ENCODE data around the gene AADACL2. TPM values are rescaled to one million over a fixed set of nuclear protein-coding genes. Genes with fewer than 3 reads are reported as not detected.
"Not testable (repeated sequence)": the region's sequence is repeated elsewhere in the genome, so short reads cannot be mapped to it uniquely, and the experiment has no call there.

The AADACL2 gene
- polyA plus RNA-seq, 1 experiment = not detected

GRCh38 chr3:151753846-151754245 is 20.1 kb downstream of the AADACL2 start:
- TF ChIP-seq, protein P1, sequence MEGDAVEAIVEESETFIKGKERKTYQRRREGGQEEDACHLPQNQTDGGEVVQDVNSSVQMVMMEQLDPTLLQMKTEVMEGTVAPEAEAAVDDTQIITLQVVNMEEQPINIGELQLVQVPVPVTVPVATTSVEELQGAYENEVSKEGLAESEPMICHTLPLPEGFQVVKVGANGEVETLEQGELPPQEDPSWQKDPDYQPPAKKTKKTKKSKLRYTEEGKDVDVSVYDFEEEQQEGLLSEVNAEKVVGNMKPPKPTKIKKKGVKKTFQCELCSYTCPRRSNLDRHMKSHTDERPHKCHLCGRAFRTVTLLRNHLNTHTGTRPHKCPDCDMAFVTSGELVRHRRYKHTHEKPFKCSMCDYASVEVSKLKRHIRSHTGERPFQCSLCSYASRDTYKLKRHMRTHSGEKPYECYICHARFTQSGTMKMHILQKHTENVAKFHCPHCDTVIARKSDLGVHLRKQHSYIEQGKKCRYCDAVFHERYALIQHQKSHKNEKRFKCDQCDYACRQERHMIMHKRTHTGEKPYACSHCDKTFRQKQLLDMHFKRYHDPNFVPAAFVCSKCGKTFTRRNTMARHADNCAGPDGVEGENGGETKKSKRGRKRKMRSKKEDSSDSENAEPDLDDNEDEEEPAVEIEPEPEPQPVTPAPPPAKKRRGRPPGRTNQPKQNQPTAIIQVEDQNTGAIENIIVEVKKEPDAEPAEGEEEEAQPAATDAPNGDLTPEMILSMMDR (IDR thresholded peaks at IDR 0.05; ENCODE audit: insufficient read depth, low read depth, low read length) = no peak
- H3K4me3 ChIP-seq (ENCODE audit: low read depth, low read length) = no peak overlapping the region
- CTCF ChIA-PET = no interaction called here

GRCh38 chr3:151761581-151761980 is 27.9 kb downstream of the AADACL2 start:
- Histone ChIP-seq H3K36me3 (ENCODE audit: control insufficient read depth, insufficient read depth, low read length) (no peaks in the 10 kb centered on the region), H3K27me3 (ENCODE audit: control insufficient read depth, insufficient read depth, low read length) (no peaks in the 10 kb centered on the region), H3K4me3 (ENCODE audit: low read depth, low read length) (no peak overlapping the region)
- no peak for DNase-seq (ENCODE audit: low read depth)
- TF ChIP-seq, protein P1 (IDR thresholded peaks at IDR 0.05; ENCODE audit: insufficient read depth, low read depth, low read length) = no peak
- CTCF ChIA-PET = interaction anchor here (1.0 kb wide), 1 partner anchor 24 kb away, joined by 3 read pairs; no protein-coding TSS in a partner anchor
- POLR2A ChIA-PET = interaction anchor here (0.7 kb wide), 1 partner anchor 196 kb away, joined by 3 read pairs; no protein-coding TSS in a partner anchor

More at GRCh38 chr3:151753846-151754245, 20.1 kb downstream of the AADACL2 start:
- Histone ChIP-seq H3K27me3 (ENCODE audit: control insufficient read depth, insufficient read depth, low read length) (no peaks in the 10 kb centered on the region), H3K36me3 (ENCODE audit: control insufficient read depth, insufficient read depth, low read length) (no peaks in the 10 kb centered on the region)
- DNase-seq (ENCODE audit: low read depth) = no peak
- POLR2A ChIA-PET = no interaction called here

- H3K4me3 ChIP-seq (ENCODE audit: low read depth, low read length); H3K27me3 ChIP-seq (ENCODE audit: control insufficient read depth, insufficient read depth, low read length); DNase-seq (ENCODE audit: low read depth); H3K36me3 ChIP-seq (ENCODE audit: control insufficient read depth, insufficient read depth, low read length); POLR2A ChIA-PET: not testable (repeated sequence)
- CTCF ChIA-PET = interaction anchor here (0.5 kb wide), 1 partner anchor 965 kb away, joined by 3 read pairs; no protein-coding TSS in a partner anchor
Measured at GRCh38 chr3:151764699-151765098, 31.0 kb downstream of the AADACL2 start.

DNA sequence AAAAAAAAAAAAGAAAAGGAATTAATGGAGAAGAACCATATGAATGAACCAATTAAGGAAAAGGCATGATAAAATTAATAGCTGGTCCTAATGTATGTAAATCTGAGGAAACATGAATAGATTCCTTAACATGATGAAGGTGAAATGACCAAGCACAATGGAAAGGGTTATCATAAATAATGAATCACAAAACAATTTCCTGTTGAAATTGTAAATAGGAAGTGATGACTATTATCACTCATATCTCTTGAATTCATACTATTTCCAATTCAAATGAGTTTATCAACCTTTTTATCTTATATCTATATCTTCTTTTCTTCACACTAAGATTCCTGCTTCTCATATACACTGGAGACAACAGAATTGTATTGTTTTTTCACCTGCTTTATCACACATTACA is 32.0 kb downstream of the AADACL2 start:
- Histone ChIP-seq H3K36me3 (ENCODE audit: control insufficient read depth, insufficient read depth, low read length) (no peaks in the 10 kb centered on the region), H3K4me3 (ENCODE audit: low read depth, low read length) (no peak overlapping the region), H3K27me3 (ENCODE audit: control insufficient read depth, insufficient read depth, low read length) (no peaks in the 10 kb centered on the region)
- no peak for DNase-seq (ENCODE audit: low read depth)
- TF ChIP-seq, protein P1 (IDR thresholded peaks at IDR 0.05; ENCODE audit: insufficient read depth, low read depth, low read length) = no peak
- ChIA-PET POLR2A (no interaction called here), CTCF (no interaction called here)

- CTCF ChIA-PET = no interaction called here
- TF ChIP-seq, protein P1 (IDR thresholded peaks at IDR 0.05; ENCODE audit: insufficient read depth, low read depth, low read length) = no peak
- DNase-seq (ENCODE audit: low read depth) = no peak
- H3K36me3 ChIP-seq (ENCODE audit: control insufficient read depth, insufficient read depth, low read length) = no peaks in the 10 kb centered on the region
- no peak overlapping the region for H3K4me3 ChIP-seq (ENCODE audit: low read depth, low read length)
- H3K27me3 ChIP-seq (ENCODE audit: control insufficient read depth, insufficient read depth, low read length) = no peaks in the 10 kb centered on the region
- POLR2A ChIA-PET = no interaction called here
Measured at GRCh38 chr3:151766454-151766853, 32.7 kb downstream of the AADACL2 start.

DNA sequence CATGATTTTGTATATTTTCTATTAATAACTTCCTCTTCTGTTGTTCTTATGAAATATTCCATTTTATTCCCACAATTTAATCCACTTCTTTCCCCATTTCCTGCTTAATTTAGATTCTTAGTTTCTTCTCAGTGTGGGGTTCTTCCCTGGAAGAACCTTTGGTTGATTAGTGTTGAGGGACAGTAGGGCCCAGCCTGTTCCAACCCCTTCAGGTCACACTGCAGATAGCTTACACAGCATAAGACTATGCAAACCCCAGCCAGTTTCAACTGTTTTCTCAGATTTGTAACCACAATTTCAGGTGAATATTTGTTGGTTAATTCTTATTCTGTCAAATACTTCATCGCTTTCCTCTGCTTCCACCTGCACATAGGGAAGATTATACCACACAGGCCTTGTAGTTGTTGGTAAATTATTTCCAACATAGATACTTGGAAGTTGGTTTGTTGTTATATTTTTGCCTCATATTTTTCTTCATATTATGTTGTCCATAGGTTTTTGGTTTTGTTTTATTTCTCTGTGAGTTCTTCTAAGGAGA is 34.7 kb downstream of the AADACL2 start:
- no peak for DNase-seq (ENCODE audit: low read depth)
- TF ChIP-seq, protein P1 (IDR thresholded peaks at IDR 0.05; ENCODE audit: insufficient read depth, low read depth, low read length) = no peak
- CTCF ChIA-PET = no interaction called here
- POLR2A ChIA-PET = no interaction called here
- no peaks in the 10 kb centered on the region for H3K27me3 ChIP-seq (ENCODE audit: control insufficient read depth, insufficient read depth, low read length)
- H3K36me3 ChIP-seq (ENCODE audit: control insufficient read depth, insufficient read depth, low read length) = no peaks in the 10 kb centered on the region
- H3K4me3 ChIP-seq (ENCODE audit: low read depth, low read length) = no peak overlapping the region
